Activated gamma-delta T cell treated with anti-CD3 and anti-CD28 coated beads, Interleukin-2, amount 50 U/mL, for 16 hours (primary cell): Measurements from ENCODE around the gene XPO1.
"Not testable (repeated sequence)": the region's sequence is repeated elsewhere in the genome, so short reads cannot be mapped to it uniquely, and the experiment has no call there.

Experiments used
- DNase-seq: peaks from one replicate; pipeline ENCODE4 v3.0.0-alpha.2; 2020; ENCODE audit warnings: low read depth

XPO1 gene

GRCh38 chr2:61465045-61465444, 73.1 kb downstream of the XPO1 start:
- DNase-seq: no peak

DNA sequence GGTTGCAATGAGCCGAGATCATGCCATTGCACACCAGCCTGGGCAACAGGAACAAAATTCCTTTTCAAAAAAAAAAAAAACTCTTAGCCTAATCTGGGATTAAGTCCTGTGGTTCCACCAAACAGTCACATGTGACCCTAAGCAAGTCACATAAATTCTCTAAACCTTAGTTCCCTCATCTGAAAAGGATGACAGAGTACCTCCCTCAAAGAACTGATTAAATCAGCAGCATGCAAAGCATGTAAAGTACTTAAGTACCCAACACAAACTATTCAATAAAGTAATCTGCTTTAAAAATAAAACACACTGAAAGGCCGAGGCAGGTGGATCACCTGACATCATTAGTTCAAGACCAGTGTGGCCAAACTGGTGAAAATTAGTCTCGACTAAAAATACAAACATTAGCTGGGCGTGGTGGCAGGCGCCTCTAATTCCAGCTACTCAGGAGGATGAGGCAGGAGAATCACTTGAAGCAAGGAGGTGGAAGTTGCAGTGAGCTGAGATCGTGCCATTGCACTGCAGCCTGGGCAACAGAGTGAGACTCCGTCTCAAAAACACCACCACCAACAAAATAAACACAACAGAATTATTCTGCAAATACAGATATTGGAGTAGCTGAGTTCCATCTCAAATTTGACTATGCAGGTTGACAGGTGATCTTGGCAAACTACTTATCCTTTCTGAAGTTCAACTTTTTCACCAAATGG, 74.2 kb downstream of the XPO1 start:
- DNase-seq: no peak

GRCh38 chr2:61461404-61461803, 76.8 kb downstream of the XPO1 start:
- no peak for DNase-seq

DNA sequence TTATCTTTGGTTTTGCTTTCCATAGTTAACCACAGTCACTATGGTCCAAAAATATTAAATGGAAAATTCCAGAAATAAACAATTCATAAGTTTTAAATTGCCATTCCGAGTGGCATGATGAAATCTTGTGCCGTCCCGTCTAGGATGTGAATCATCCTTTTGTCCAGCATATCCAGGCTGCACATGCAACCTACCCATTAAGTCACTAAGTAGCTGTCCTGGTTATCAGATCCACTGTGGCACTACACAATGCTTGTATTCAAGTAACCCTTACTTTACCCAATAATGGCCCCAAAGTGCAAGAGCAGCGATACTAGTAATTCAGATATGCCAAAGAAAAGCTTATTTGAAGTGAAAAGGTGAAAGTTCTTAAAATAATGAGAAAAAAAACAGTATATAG, 78.0 kb downstream of the XPO1 start:
- no peak for DNase-seq

GRCh38 chr2:61456746-61457420, 81.3 kb downstream of the XPO1 start:
- DNase-seq: no peak

DNA sequence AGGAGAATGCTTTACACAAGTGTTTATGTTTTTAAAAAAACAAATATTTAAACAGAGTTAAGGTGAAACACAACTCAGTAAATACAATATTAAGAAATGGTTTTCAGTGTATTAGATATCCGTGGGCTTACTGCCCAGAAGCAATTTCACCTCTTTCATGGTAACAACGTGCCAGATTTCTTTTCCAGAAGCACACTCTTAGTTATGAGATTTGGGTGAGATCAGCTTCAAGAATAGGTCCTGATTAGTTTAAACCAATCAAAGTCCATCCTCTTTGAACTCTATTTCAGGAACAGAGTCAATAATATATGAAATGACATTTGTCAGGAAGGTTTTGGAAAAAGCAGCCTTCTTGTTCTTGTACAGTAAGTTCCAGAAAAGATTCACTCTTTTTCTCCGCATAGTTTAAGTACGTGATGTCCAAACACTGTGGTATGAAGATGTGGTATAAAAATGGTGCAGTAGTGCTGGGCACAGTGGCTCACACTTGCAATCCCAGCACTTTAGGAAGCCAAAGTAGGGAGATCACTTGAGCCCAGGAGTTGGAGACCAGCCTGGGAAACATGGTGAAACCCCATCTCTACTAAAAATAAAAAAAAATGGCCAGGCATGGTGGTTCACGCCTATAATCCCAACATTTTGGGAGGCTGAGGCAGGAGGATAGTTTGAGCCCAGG, 81.9 kb downstream of the XPO1 start:
- no peak for DNase-seq

DNA sequence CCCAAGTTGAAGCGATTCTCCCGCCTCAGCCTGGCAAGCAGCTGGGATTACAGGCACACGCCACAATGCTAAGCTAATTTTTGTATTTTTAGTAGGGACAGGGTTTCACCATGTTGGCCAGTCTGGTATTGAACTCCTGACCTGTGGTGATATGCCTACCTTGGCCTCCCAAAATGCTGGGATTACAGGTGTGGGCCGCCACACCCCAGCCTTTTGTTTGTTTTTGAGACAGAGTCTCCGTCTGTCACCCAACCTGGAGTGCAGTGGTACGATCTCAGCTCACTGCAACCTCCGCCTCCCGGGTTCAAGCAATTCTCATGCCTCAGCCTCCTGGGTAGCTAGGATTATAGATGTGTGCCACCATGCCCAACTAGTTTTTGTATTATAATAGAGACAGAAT, 83.2 kb downstream of the XPO1 start:
- not testable (repeated sequence) for DNase-seq

DNA sequence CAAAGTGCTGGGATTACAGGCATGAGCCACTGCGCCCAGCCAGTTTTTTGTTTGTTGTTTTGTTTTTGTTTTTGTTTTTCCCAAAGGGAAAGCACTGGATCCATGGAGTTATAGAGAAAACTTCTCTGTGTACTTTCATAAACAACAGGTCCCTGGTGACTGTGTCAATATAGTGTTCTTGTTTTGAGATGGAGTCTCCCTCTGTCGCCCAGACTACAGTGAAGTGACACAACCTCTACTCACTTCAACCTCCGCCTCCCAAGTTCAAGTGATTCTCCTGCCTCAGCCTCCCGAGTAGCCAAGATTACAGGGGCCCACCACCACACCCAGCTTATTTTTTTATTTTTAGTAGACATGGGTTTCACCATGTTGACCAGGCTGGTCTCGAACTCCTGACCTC, 83.8 kb downstream of the XPO1 start:
- DNase-seq: no peak

GRCh38 chr2:61452392-61452791, 85.8 kb downstream of the XPO1 start:
- no peak for DNase-seq

- no peak for DNase-seq
Measured at GRCh38 chr2:61451178-61451577, 87.0 kb downstream of the XPO1 start.

DNA sequence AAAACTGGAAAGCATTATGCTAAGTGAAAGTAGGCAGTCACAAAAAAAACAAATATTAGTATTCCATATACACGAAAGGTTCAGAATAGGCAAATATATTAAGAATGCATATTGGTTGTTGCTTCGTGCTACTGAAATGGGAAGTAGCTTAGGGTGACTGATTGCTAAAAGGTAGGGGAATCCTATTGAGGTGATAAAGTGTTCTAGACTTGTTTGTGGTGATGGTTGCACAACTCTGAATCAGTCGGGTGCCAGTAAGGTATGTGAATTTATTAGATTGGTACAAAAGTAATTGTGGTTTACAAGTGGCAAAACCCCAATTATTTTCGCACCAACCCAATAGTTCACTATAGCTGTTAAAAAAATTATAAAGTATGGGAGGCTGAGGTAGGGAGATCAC, 88.0 kb downstream of the XPO1 start:
- DNase-seq: no peak

DNA sequence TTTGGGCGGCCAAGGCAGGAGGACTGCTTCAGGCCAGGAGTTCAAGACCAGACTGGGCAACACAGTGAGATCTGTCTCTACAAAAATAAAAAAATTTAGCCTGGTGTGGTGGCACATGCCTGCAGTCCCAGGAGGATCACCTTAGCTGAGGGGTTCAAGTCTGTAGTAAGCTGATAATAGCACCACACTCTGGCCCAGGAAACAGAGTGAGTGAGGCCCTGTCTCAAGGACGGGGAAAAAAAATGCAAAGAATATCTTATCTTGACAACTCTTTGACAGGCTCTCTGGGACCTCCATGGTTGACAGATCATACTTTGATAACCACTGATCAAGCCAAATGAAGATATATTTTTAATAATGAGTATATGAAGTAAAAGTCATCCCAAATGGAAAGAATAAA, 89.9 kb downstream of the XPO1 start:
- DNase-seq: no peak

DNA sequence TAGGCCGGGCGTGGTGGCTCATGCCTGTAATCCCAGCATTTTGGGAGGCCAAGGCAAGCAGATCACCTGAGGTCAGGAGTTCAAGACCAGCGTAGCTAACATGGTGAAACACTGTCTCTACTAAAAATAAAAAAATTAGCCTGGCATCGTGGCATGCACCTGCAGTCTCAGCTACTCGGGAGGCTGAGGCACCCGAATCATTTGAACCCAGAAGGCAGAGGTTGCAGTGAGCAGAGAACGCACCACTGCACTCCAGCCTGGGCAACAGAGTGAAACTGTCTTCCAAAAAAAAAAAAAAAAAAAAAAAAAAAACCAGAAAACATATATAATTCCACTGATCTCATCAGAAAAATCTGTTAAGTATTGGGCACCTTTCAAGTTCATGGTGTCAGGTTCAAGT, 91.2 kb downstream of the XPO1 start:
- not testable (repeated sequence) for DNase-seq

- DNase-seq: no peak
Measured at GRCh38 chr2:61443342-61444041, 94.7 kb downstream of the XPO1 start.

- no peak for DNase-seq
Measured at GRCh38 chr2:61439241-61440002, 98.7 kb downstream of the XPO1 start.

- DNase-seq: no peak
Measured at GRCh38 chr2:61438670-61439069, 99.5 kb downstream of the XPO1 start.

- DNase-seq: no peak
Measured at GRCh38 chr2:61437170-61437569, 101.0 kb downstream of the XPO1 start.

GRCh38 chr2:61436092-61436491, 102.1 kb downstream of the XPO1 start:
- no peak for DNase-seq

- no peak for DNase-seq
Measured at GRCh38 chr2:61435291-61435690, 102.9 kb downstream of the XPO1 start.

DNA sequence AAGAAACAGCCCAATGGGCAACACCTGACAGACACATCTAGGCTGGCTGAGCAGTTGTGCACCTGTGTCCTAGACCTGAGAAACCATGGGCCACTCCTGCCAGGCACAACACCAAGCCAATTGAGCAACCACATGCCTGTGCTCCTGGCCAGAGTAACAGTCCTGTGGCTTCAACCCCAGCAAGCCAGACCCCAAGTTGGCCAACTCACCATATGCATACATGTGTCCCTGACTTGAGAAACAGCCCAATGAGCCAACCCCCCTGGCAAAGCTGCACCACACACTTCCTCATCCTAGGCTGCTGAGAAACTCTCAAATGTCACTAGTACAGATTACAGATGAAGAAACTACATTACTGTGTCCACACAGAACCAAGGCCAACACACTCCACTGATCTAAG, 103.8 kb downstream of the XPO1 start:
- DNase-seq: no peak

DNA sequence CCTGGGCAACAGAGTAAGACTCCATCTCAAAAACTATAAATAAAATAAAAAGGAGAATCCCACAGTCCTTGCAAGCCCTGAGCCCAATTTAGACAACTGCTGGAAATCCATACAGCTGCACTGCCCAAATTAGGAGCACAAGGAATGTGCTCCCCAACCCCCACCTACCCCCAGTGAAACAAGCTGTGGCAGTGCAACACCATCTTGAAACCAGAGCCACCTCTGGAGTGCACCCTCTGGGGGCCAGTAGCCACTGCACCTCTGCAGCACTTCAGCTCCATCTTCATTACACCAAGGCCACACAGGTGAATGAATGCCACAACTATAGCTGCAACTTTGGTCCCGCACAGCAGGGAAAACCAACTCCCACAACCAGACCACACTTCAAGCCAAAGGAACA, 104.5 kb downstream of the XPO1 start:
- DNase-seq: no peak

GRCh38 chr2:61432990-61433389, 105.2 kb downstream of the XPO1 start:
- no peak for DNase-seq
